Raji (cell line): ENCODE results near the gene AHDC1.
A peak's percentile ranks its signal among the peaks of the same experiment; 100 is the strongest.

Source experiments
- POLR2A ChIP-seq: IDR thresholded peaks from 2 replicates; pipeline ENCODE4 v1.6.1; 2011; ENCODE audit warnings: low read depth, low read length, control low read depth; ENCODE audit not compliant: insufficient read depth

AHDC1 gene

DNA sequence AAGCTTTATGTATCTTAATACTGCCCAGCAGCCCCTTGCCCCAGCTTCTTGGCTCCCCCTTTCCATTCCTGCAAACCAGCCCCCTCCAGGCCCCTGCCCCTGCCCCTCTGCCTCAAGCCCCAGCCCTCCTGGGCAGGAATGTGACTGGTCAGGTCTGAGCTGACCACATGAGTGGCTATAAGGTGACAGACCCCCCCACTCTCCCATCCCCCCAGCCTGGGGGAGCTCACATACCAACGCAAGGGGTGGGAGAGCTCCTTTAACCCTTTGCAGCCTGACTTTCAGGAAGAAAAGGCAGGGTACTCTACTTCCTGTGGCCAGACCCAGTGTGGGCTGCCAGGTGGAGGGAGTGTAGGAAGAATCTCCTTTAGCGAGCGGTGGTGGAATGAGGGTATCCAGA lies 33.2 kb downstream of the AHDC1 start:
- TF ChIP-seq POLR2A: no peak

DNA sequence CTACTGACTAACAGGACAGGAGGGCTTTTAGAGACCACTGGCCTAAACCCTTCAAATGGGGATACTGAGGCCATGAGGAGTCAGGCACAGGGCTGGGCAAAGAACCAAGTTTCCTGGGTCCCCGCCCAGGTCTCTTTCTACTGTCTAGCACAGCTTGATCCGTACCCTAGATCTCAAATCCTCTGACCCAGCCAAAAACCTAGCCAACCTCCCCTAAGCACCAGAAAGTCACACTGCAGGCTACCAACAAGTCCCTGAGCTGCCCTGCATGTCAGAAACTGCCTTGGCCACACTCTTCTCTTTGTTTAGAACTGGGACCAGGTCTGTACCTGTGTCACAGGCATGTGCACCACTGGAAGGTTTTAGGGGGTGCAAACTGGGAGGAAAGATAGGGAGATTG lies 33.6 kb downstream of the AHDC1 start:
- TF ChIP-seq POLR2A: no peak

DNA sequence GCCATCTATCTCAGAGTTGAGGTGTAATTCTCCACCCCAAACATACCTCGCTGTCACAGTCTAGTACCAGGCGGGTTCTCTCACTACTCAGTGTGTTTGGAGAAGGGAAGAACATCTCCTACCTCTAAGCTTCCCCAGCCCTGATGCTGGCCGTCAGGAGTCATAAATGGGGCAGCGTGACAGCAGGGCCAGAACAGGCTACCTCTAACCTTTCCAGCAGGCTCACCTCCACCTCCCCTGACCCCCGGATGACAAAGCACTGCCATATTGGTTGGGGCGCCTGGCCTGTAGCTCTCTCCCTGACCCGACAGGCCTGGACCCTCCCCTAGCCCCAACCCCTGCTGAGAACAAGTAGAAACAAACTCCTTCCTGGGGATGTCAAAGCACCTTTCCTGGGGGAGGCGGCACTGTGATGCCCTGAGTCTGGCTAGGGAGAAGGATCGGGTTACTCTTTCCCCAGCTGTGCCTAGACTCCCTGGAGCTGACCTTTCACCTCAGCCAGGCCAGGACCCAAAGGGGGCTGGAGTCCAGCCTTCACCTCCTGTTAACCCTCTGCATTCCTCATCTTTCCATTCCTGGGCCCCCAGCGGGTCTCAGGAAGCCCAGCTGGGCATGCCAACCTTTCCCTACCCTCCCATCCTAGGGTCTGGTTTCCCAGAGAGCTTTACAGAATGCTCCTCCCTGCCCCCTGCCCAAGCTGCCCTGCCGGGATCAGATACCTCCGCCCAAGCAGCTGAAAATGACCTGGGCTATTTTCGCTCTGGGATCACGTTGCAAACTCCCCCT lies 34.2 kb downstream of the AHDC1 start:
- TF ChIP-seq POLR2A: no peak

DNA sequence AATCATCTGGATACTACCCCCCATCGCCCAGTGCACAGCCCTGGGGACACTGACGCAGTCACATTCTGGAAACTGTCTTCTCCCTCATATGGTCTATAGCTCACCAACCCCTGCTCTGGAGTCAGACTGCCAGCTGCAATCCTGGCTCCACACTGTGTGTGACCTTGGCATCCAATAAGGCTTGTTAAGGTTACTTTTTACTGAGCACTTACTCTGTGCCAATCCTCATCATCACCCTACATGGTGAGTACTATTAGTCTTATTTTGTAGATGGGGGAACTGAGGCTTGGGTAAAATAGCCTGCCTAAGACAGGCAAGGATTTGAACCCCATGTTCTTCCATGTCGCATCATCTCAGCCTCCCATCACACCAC lies 34.9 kb downstream of the AHDC1 start:
- TF ChIP-seq POLR2A: no peak

DNA sequence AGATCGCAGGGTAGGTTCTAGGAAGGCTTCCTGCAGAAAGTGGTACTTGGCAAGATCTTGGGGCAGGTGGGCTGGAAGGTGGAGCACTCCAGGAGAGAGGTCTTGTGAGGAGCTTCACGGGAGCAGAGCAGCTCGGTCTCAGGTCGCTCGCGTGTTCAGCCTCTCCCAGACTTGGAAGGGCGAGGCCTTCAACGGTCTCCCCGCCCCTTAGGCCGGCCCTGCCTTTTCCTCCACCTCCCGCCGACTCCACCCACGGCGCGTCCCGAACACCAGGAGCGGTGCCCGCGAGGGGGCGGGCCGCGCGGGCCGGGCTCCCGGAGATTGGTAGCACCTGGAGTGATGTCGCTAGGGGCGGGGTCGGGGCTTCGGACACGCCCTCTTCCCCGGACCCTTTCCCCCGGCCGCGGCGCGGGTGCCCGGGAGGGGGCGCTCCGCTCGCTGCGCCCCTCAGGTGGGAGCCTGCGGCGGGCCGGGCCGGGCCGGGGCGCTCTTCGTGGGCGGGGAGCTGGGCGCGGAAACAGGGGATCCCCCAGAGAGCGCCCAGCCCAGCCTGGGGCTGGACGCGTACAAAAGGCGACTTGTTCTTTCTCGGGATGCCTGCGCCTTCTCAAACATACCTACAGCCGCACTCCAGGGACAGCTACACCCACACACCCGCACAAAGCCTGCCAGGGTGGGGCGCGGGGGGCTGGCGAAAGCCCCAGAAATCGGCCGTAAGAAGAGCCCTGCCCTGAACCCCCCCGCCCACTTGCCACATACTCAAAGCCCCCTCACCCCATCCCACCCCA lies 35.5 kb downstream of the AHDC1 start:
- peak; percentile 81 for TF ChIP-seq POLR2A

DNA sequence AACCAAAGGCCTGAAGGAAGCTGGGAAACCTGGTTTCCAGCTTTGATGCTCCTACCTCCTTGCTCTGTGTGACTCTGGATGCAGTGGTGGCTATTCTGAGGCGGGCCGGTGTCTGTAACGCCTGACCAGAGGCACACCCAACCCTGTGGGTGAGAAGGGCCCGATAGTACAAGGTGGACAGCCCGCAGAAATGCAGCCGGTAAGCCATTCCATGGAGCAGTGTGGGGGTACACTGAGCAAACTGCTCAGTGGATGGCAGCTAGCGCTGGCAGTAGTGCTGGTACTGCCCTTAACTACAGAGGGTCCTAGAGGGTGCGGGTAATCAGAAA lies 36.0 kb downstream of the AHDC1 start:
- TF ChIP-seq POLR2A: no peak

DNA sequence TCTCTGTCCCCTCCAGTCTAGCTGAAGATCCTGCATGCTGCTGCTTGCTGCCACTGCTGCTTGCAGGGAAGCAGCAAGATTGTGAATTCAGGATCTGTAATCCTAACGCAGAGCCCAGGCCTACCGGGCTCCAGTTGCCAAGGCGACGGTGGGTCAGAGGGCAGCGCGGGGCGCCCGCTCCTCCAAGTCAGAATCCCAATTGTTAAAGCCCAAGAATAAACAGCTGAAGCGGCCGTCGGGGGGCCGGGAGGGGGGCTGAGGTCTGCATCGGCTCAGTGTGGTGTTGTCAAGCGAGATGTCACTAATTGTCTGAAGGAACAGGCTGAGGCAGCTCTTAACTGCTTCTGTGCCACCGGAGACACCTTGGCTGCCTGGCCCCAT lies 36.8 kb downstream of the AHDC1 start:
- TF ChIP-seq POLR2A: no peak

DNA sequence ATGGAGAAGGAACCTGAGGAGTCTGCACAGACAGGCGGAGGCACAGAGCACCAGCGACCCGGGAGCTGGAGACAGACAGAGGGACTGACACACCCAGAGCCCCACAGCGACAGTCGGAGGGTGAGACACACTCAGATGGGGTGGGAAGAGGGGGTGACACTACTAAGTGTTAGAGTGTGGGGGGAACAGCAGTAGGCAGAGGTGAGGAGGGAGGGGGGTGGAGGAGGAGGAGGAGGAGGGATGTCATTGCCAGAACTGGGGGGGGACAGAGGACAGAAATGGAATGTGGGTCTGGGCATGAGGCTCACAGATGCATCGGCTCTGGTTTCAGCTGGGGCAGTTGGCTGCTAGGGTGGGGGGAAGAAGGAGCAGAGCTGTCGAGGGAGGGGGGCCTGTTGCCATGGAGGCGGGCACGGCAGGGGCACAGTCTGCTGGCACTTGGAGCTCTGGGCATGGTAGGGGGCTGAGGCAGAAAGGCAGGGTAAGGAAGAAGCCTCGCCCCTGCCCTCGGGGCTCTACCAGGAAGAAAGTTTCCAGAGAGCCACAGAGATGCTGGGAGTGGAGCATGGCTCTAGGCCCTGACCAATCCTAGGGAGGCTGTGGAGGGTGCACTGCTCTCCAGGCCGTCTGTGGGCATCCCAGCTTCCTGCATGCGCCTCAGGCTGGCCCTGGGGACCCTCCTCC lies 37.3 kb downstream of the AHDC1 start:
- no peak for TF ChIP-seq POLR2A

DNA sequence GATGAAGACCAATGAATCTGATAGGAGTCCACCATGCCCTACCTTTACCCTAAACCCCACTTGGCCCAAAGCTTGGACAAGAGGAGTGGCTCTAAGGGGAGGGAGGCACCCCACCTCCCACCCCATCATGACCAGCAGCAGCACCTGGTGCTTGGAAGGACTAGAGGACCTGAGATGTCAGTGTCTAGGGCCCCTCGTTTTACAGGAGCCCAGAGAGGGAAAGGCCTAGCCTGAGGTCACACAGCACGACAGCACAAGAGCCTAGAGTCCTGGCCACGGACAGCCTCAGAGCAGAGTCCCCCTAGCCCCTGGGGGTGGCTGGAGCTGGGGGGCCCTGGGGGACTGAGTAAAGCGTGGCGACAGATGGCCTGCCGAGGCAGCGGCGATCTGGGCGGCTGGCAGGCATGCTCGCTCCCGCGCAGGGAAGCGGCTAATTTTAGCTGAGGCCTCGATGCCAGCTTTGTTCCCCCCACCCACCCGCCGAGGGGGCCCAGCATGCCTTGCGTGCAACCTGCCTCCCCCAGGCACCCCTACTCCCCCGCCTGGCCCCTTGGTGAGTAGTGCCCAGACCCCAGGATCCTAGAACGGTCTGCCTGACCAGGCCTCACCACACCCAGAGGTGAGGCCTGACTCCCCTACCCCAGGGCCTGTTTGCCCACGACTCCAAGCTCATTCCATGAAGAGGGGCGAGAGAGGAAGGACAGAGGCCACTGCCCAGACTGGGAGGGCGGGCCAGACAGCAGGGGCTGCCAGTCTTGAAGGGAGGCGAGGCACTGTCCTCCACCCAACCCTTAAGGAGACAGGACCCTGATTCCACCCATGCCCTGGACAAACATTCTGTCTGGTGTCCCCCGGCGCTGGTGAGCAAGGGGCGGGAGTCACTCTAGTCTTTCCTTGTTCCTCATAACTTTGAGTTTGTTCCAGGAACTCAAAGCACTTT lies 39.0 kb downstream of the AHDC1 start:
- no peak for TF ChIP-seq POLR2A

DNA sequence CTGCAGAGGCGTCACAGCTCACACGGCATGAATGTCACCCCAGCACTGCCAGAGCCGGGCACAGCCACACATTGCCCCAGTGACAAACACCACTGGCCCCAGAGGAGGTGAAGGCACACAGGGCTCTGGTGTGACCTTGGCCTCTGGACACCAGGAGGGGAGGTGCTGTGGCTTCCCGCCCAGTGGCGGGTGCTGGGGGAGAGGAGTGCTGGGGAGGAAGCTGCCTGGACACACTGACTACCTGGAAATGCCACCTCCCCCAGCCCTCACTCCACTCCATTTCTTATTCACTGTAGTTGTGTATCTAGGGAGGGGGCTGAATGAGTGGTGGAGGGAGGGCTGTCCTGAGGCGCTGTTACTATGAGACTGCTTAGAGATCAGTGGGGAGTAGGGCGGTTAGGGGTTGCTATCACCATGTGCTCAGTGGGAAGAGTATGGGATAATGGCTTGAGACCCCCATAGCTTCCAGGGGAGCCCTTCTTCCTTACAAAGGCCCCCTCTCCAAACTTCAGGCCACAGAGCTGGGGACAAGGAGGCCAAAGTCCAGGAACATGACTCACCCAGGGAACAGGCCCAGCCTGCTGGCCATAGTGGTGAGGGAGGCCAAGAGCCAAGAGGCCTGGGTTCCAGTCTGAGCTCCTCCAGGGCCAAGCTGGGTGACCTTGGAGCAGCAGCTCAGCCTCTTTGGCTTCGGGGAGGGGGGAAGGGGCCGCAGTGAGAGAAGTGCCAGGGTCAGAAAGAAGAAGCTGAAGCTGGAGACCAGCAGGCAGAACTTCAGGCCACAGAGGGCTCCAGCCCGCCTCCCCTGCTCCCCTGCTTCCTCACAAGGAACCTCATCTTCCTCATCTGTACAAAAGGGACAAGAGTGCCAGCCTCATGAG lies 40.1 kb downstream of the AHDC1 start:
- no peak for TF ChIP-seq POLR2A

DNA sequence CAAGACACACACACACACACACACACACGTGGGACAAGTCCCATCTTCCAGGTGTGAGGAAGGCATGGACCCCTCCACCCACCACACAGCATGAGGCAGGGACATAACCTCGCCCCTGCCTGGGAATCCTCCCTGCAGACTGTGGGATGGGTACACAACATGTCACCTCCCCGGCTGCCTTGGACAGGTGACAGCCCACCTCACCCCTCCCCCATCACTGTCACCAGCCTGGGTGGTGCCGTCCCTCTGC lies 40.7 kb downstream of the AHDC1 start:
- TF ChIP-seq POLR2A: no peak

DNA sequence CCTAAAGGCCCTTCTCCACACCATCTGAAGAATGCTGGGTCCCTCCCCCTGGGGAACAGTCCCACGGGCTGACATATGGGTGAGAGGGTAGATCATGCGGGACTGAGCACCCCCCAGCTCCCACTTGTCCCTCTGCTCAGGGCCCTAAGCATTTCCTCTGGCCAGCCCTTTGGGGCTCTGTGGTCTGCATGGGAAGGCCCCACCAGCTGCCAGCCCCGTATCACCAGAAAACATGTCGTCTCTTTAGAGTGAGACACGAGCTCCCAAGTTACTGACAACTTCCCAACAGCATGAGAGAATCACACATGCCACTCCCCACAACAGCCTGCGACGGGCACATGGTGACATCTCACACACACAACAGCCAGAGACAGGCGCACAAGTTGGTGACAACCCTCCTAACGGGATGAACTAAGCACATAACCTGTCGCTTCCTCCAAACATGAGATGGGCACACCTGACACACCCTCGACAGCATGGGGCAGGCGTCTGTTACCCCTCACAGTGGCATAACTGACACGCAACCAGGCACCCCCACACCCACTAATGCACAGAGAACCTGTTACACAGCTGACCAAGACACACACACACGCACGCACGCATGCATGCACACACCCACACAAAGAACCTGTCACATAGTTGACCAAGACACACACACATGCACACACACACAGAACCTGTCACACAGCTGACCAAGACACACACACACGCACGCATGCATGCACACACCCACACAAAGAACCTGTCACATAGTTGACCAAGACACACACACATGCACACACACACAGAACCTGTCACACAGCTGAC lies 41.2 kb downstream of the AHDC1 start:
- no peak for TF ChIP-seq POLR2A

DNA sequence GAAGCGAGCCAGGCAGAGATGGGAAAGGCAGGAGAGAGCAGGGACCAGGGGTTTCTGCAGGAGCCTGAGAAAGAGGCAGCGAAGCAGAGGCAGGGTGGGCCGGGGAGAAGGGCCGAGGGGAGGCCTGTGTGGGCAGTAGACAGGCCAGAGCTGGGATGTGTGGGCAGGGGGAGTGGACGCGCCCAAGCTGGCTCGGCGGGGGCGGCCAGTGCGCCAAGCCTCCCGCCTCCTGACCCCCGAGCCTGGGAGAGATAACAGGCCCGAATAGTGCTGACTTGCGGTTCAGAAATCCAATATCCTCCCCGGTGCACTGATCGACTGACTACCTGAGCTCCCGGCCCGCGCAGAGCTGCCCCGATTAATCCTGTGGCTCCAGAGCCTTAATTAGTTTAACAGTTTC lies 41.9 kb downstream of the AHDC1 start:
- TF ChIP-seq POLR2A: no peak
